GM12878 (cell line): Measurements from ENCODE around the gene UEVLD. TPM values are rescaled to one million over a fixed set of nuclear protein-coding genes. Genes with fewer than 3 reads are reported as not detected.

Experiments
- ATAC-seq: fragments of 200-7000 bp; cut with Tn5 transposase; 3 replicates; pipeline ENCODE4 v1.9.1; 2020; ENCODE audit warnings: mild to moderate bottlenecking, moderate library complexity
- BruUV-seq: library from RNA; stranded (reverse); fragments of 400-500 nt; replicated peaks from 2 replicates; lab custom pipeline; 2021; lab: Mats Ljungman, UMichigan
- CTCF ChIA-PET: fragments of 300-600 bp; sonication (Branson Sonifier 250); formaldehyde crosslinking; extraction: SDS; loops from one replicate; lab custom pipeline; 2021; ENCODE audit warnings: inconsistent platforms; lab: Yijun Ruan, JAX
- POLR2A ChIA-PET: fragments of 350-600 bp; formaldehyde crosslinking; extraction: SDS; loops from one replicate; lab custom pipeline; 2021; ENCODE audit warnings: inconsistent platforms; lab: Charles Lee
- RAD21 ChIA-PET: fragments of 300-600 bp; sonication (Branson Sonifier 250); formaldehyde crosslinking; loops from one replicate; lab custom pipeline; 2023; ENCODE audit warnings: antibody characterized with exemption; ENCODE audit not compliant: unreplicated experiment; lab: Charles Lee
- SMC1A ChIA-PET: fragments of 300-600 bp; sonication (Branson Sonifier 250); formaldehyde crosslinking; loops from one replicate; lab custom pipeline; 2023; ENCODE audit not compliant: unreplicated experiment, uncharacterized antibody; lab: Charles Lee
- DNase-seq: peaks from one replicate; pipeline ENCODE4 v3.0.0-alpha.2; 2011; ENCODE audit warnings: low read depth, low spot score
- FAIRE-seq: peaks from 3 replicates; lab custom pipeline; 2011; peaks lifted over from hg19 to GRCh38; lab: Jason Lieb, UNC
- H2AFZ ChIP-seq: 2 replicates; pipeline ENCODE4 v1.6.0; 2011; ENCODE audit warnings: low read depth, low read length, control low read depth; ENCODE audit not compliant: control insufficient read depth
- H3K27ac ChIP-seq: 2 replicates; pipeline ENCODE4 v1.5.1; 2011; ENCODE audit warnings: control low read depth; ENCODE audit not compliant: control insufficient read depth, insufficient read depth
- H3K27me3 ChIP-seq, 2 experiments: replicated peaks in 1 of 2; 2 replicates each; pipeline versions ENCODE4 v1.6.0 to v1.6.1; 2011; ENCODE audit warnings: low read length in 1 of 2; ENCODE audit not compliant: control insufficient read depth in 2 of 2, insufficient read depth in 2 of 2
- H3K36me3 ChIP-seq, 2 experiments: 2 replicates each; pipeline ENCODE4 v1.5.1; 2011; ENCODE audit warnings: low read length in 1 of 2; ENCODE audit not compliant: control insufficient read depth in 2 of 2, insufficient read depth in 2 of 2
- H3K4me1 ChIP-seq: 2 replicates; pipeline ENCODE4 v1.6.1; 2011; ENCODE audit warnings: mild to moderate bottlenecking, low read length, moderate library complexity, mixed read lengths; ENCODE audit not compliant: control insufficient read depth, insufficient read depth
- H3K4me2 ChIP-seq: 2 replicates; pipeline ENCODE4 v1.6.0; 2011; ENCODE audit warnings: control low read depth; ENCODE audit not compliant: control insufficient read depth, insufficient read depth
- H3K4me3 ChIP-seq: fragments of 200-600 bp; sonication (generic); 2 replicates; pipeline ENCODE4 v1.5.1; 2016
- H3K79me2 ChIP-seq: 2 replicates; pipeline ENCODE4 v1.6.0; 2011; ENCODE audit warnings: low read length; ENCODE audit not compliant: control insufficient read depth, insufficient read depth
- H3K9ac ChIP-seq: 2 replicates; pipeline ENCODE4 v1.8.0; 2011; ENCODE audit warnings: low read length, control low read depth, mixed read lengths; ENCODE audit not compliant: control insufficient read depth, insufficient read depth
- H3K9me3 ChIP-seq: replicated peaks from 3 replicates; pipeline ENCODE4 v1.5.1; 2011; ENCODE audit warnings: mild to moderate bottlenecking, low read length; ENCODE audit not compliant: control insufficient read depth, insufficient read depth
- H4K20me1 ChIP-seq: 2 replicates; pipeline ENCODE4 v1.6.0; 2011; ENCODE audit not compliant: control insufficient read depth, insufficient read depth
- CHD2 ChIP-seq: IDR thresholded peaks from 2 replicates; pipeline ENCODE4 v1.6.1; 2011; ENCODE audit warnings: low read depth, low read length, improper control_type of control experiment, borderline replicate concordance
- EP300 ChIP-seq, 2 experiments: fragments of 150-350 bp in 1 of 2; IDR thresholded peaks; 2 replicates each; pipeline ENCODE4 v1.6.1; 2011 to 2012; ENCODE audit warnings: low read depth in 2 of 2, low read length in 2 of 2, borderline replicate concordance in 1 of 2, improper control_type of control experiment in 1 of 2, inconsistent platforms in 1 of 2; ENCODE audit not compliant: control insufficient read depth in 1 of 2
- ETV6 ChIP-seq, 2 experiments: fragments of 450-650 bp in 1 of 2; IDR thresholded peaks in 1 of 2; conservative IDR thresholded peaks in 1 of 2; 2 replicates each; pipeline ENCODE4 v1.6.1; 2014; ENCODE audit warnings: antibody characterized with exemption in 1 of 2, borderline replicate concordance in 1 of 2, low read depth in 1 of 2, mild to moderate bottlenecking in 1 of 2, moderate library complexity in 1 of 2
- HDAC2 ChIP-seq: fragments of 200-600 bp; sonication (generic); IDR thresholded peaks from 2 replicates; pipeline ENCODE4 v1.6.1; 2017
- NFXL1 ChIP-seq: fragments of 450-650 bp; IDR thresholded peaks from 2 replicates; pipeline ENCODE4 v1.6.1; 2017; ENCODE audit warnings: antibody characterized with exemption, mild to moderate bottlenecking, borderline replicate concordance
- POU2F2 ChIP-seq: IDR thresholded peaks from 3 replicates; pipeline ENCODE4 v1.6.1; 2011; ENCODE audit warnings: low read depth, mild to moderate bottlenecking, low read length, borderline replicate concordance
- SMC3 ChIP-seq: IDR thresholded peaks from 2 replicates; pipeline ENCODE4 v1.6.1; 2011; ENCODE audit warnings: low read length, improper control_type of control experiment, borderline replicate concordance
- ZNF384 ChIP-seq: IDR thresholded peaks from 2 replicates; pipeline ENCODE4 v1.6.1; 2012; ENCODE audit warnings: low read depth, mild to moderate bottlenecking, low read length, improper control_type of control experiment, borderline replicate concordance
- WGBS: methylation state at CpG from one replicate; pipeline ENCODE4 v1.1.6; 2016; ENCODE audit warnings: low lambda C conversion rate; ENCODE audit not compliant: insufficient replicate concordance, insufficient coverage; ENCODE audit errors: missing lambda C conversion rate; 5-methylcytosine and 5-hydroxymethylcytosine counted together
- in situ Hi-C: fragments of 300-500 bp; cut with MboI; formaldehyde crosslinking; loops from 9 replicates; pipeline ENCODE4 v1.14.3; 2018; ENCODE audit warnings: mixed read lengths
- intact Hi-C: fragments of 100-400 bp; cut with micrococcal nuclease; formaldehyde crosslinking; loops from one replicate; pipeline ENCODE4 v1.14.2; 2022; ENCODE audit not compliant: unreplicated experiment
- polyA plus RNA-seq, 11 experiments: library from polyadenylated mRNA; depleted of rRNA in 4 of 11; unstranded in 6 of 11; stranded (reverse) in 5 of 11; fragments of >200 nt; fragmentation: Nextera tagmentation in 4 of 11; fragmentation: Illumina TruSeq in 1 of 11; extraction: Ambion mirVana in 4 of 11; extraction: Trizol in 1 of 11; gene quantifications; 1 replicate in 1 of 11; 2 replicates in 10 of 11; pipeline versions ENCODE4 v1.2.1 to v1.2.3, GENCODE V29; 2011 to 2016; ENCODE audit warnings: inconsistent platforms in 2 of 11, missing spikeins in 2 of 11, low read depth in 1 of 11
- total RNA-seq, 4 experiments: library from RNA; depleted of rRNA in 3 of 4; stranded (reverse); fragments of >200 nt in 3 of 4; fragmentation: Illumina TruSeq in 1 of 4; extraction: Trizol in 1 of 4; gene quantifications; 2 replicates each; pipeline versions ENCODE4 v1.2.1 to v1.2.3, GENCODE V29; 2013 to 2021
- TF ChIP-seq, protein P1 (sequence below): IDR thresholded peaks from 2 replicates; pipeline ENCODE4 v1.6.1; 2011; ENCODE audit warnings: low read depth, mild to moderate bottlenecking, low read length, moderate library complexity, borderline replicate concordance; ENCODE audit errors: extremely low read depth

UEVLD gene
- total and polyA plus RNA-seq, 10 of the 15 experiments (the other 5 are each of a cell fraction or from before 2014, with no cell fraction given): 6.5 to 16.3 (median 13.4) TPM

DNA sequence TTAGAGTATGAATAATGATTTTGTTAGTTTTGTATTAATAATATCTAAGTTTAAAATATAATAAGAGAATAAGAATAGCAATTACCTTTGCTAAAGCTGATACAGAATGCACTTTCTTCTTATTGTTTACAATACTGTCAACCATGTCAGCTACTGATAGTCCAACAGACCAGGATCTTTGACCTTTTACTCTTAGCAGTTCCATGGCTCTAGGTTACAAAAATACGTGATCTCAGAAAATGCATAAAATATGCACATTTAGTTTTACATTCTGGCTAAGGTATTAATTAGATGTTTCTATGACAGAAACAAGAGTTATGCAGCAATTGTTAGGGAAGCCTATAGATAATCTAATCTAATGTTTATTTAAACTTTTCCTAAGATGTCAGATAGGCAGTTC, 54.3 kb downstream of the UEVLD start:
- DNase-seq (no peak), ATAC-seq (no peak), FAIRE-seq (no peak)
- H3K79me2 ChIP-seq: no peaks in the 10 kb centered on the region
- BruUV-seq: no TSS peak
- intact Hi-C loops (no loop called here), in situ Hi-C loops (no loop called here)
- no peaks in the 10 kb centered on the region for H3K27me3 ChIP-seq
- RAD21 ChIA-PET: interaction anchor here (1.5 kb wide), 1 partner anchor 119 kb away, joined by 3 read pairs; no protein-coding TSS in a partner anchor
- TF ChIP-seq, protein P1, sequence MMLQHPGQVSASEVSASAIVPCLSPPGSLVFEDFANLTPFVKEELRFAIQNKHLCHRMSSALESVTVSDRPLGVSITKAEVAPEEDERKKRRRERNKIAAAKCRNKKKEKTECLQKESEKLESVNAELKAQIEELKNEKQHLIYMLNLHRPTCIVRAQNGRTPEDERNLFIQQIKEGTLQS: no peak
- TF ChIP-seq HDAC2 (no peak), ZNF384 (no peak), SMC3 (no peak), EP300 (IDR thresholded peaks at IDR 0.05; ENCODE audit: borderline replicate concordance in 1 of 2, control insufficient read depth in 1 of 2, low read depth in 2 of 2, low read length in 2 of 2) (no peak), NFXL1 (no peak), ETV6 (conservative IDR thresholded peaks at IDR 0.05 in 1 of 2, IDR thresholded peaks at IDR 0.05 in 1 of 2; ENCODE audit: borderline replicate concordance in 1 of 2, low read depth in 1 of 2) (no peak), CHD2 (no peak), POU2F2 (no peak)
- no peak overlapping the region for H2AFZ ChIP-seq
- H3K9ac ChIP-seq: no peak overlapping the region
- peaks cover 0 to 5% of the 10 kb centered on the region in 2 experiments; a peak in 2 of 4 replicates for H3K36me3 ChIP-seq
- 96% methylated on average over 1 of the region's 1 CpG for WGBS
- no peak overlapping the region for H3K4me2 ChIP-seq
- POLR2A ChIA-PET: no interaction called here
- H3K9me3 ChIP-seq: no peaks in the 10 kb centered on the region
- no peak overlapping the region for H3K4me3 ChIP-seq
- CTCF ChIA-PET: interaction anchor here (0.9 to 1.6 kb wide), 4 partner anchors 84 to 419 kb away, joined by 3 to 4 read pairs (median 3); no protein-coding TSS in a partner anchor
- SMC1A ChIA-PET: no interaction called here
- no peaks in the 10 kb centered on the region; the same call in 1 of the 2 replicates for H3K4me1 ChIP-seq
- H4K20me1 ChIP-seq: no peaks in the 10 kb centered on the region
- no peak overlapping the region for H3K27ac ChIP-seq
